Left ventricle myocardium superior (tissue), 1 donor: ENCODE results near the gene USP10. TPM values are rescaled to one million over a fixed set of nuclear protein-coding genes. Genes with fewer than 3 reads are reported as not detected.
A peak's percentile ranks its signal among the peaks of the same experiment; 100 is the strongest.

ENCODE experiments used
- ATAC-seq: fragments of 200-7000 bp; cut with Tn5 transposase; one replicate; pipeline ENCODE4 v1.9.1; 2020; ENCODE audit warnings: mild to moderate bottlenecking, moderate library complexity
- DNase-seq: peaks from one replicate; pipeline ENCODE4 v3.0.0-alpha.2; 2020
- intact Hi-C: fragments of 100-400 bp; cut with micrococcal nuclease; formaldehyde crosslinking; loops from one replicate; pipeline ENCODE4 v1.11.0; 2022
- total RNA-seq: library from RNA; stranded (reverse); fragmentation: NEBNext Ultra II Directional; extraction: Animal tissue kit (Norgen Biotek cat#: 25700); gene quantifications from one replicate; pipeline ENCODE4 v1.2.1, GENCODE V29; 2021
- donor health status: DM: no; HTN: yes; CAD: no; lungs with severe emphysema.

The USP10 gene
- total RNA-seq, 1 donor from 2014 or later, result 74.5 TPM

- ATAC-seq, result no peak
- intact Hi-C loops, result loop anchor here (10.0 kb wide), 1 partner anchor 196 kb away; no protein-coding TSS in a partner anchor
- DNase-seq, result no peak
Measured at GRCh38 chr16:84759061-84759460, 59.3 kb downstream of the USP10 start.

GRCh38 chr16:84759906-84760305 is 60.1 kb downstream of the USP10 start:
- DNase-seq (no peak), ATAC-seq (no peak)
- intact Hi-C loops, result loop anchor here (10.0 kb wide), 1 partner anchor 195 kb away; no protein-coding TSS in a partner anchor

- no peak for DNase-seq
- ATAC-seq, result no peak
- intact Hi-C loops, result no loop called here
Measured at GRCh38 chr16:84761448-84762368, 61.9 kb downstream of the USP10 start.

- ATAC-seq, result no peak
- no peak for DNase-seq
- intact Hi-C loops, result no loop called here
Measured at GRCh38 chr16:84763164-84763563, 63.4 kb downstream of the USP10 start.

GRCh38 chr16:84763629-84764028 is 63.8 kb downstream of the USP10 start:
- no peak for ATAC-seq
- no peak for DNase-seq
- intact Hi-C loops, result no loop called here

GRCh38 chr16:84764970-84765369 is 65.2 kb downstream of the USP10 start:
- intact Hi-C loops, result no loop called here
- DNase-seq (no peak), ATAC-seq (no peak)

- intact Hi-C loops, result no loop called here
- DNase-seq, result no peak
- no peak for ATAC-seq
Measured at GRCh38 chr16:84765616-84766580, 66.1 kb downstream of the USP10 start.

GRCh38 chr16:84766978-84767773 is 67.4 kb downstream of the USP10 start:
- ATAC-seq (no peak), DNase-seq (no peak)
- intact Hi-C loops, result no loop called here

- intact Hi-C loops, result no loop called here
- DNase-seq (no peak), ATAC-seq (no peak)
Measured at GRCh38 chr16:84768061-84768807, 68.4 kb downstream of the USP10 start.

GRCh38 chr16:84768808-84769197 is 69.0 kb downstream of the USP10 start:
- no peak for DNase-seq
- intact Hi-C loops, result no loop called here
- ATAC-seq, result no peak

GRCh38 chr16:84769416-84769815 is 69.6 kb downstream of the USP10 start:
- DNase-seq, result no peak
- intact Hi-C loops, result no loop called here
- no peak for ATAC-seq

- ATAC-seq (no peak), DNase-seq (no peak)
- intact Hi-C loops, result no loop called here
Measured at GRCh38 chr16:84773312-84773711, 73.5 kb downstream of the USP10 start.

GRCh38 chr16:84774810-84775209 is 75.0 kb downstream of the USP10 start:
- intact Hi-C loops, result no loop called here
- no peak for DNase-seq

GRCh38 chr16:84775262-84775810 is 75.5 kb downstream of the USP10 start:
- no peak for DNase-seq
- ATAC-seq, result no peak
- intact Hi-C loops, result no loop called here

More at GRCh38 chr16:84774810-84775209, 75.0 kb downstream of the USP10 start:
- peak; percentile 84 for ATAC-seq

- DNase-seq (no peak), ATAC-seq (no peak)
- intact Hi-C loops, result no loop called here
Measured at GRCh38 chr16:84777435-84777834, 77.6 kb downstream of the USP10 start.

- DNase-seq (no peak), ATAC-seq (no peak)
- intact Hi-C loops, result no loop called here
Measured at GRCh38 chr16:84778720-84779119, 78.9 kb downstream of the USP10 start.

- ATAC-seq, result no peak
- DNase-seq, result no peak
- intact Hi-C loops, result no loop called here
Measured at GRCh38 chr16:84780063-84780462, 80.3 kb downstream of the USP10 start.
